Measurements from ENCODE around the gene IGSF3.
A peak's percentile ranks its signal among the peaks of the same experiment; 100 is the strongest.

Gene IGSF3

DNA sequence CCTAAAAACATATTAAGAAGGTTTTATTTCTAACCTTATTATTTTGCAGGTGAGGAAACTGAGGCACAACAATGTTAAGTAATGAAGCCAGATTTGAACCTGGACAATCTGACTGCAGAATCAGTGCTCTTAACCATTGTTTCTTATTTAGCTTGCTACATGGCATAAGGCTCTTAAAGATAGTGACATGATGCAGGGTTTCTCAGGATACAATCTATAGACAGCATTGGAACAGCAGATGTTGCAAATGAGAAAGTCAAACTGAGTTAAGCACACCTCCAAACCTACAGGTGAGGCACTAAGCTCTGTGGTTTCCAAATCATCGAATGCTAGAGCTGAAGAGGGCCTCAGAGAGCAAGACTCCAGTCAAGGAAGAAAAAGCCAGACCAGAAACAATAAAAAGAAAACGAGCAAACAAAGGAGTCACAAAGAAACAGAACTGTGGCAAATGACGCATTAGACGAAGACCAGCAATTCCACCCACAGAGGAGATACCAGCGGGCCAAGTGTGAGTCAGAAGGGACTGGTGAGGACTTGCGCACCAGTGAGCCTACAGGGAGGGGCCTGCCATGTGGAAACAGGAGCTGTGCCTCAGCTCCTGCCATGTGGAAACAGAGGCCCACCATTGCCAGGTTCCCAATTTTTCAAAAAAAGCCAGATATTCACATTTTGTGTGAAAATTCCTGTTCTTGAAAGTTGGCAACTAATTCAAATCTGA lies 111.1 kb downstream of the IGSF3 start:
- peak; percentile 94 for ATAC-seq
- TF ChIP-seq, protein P1, sequence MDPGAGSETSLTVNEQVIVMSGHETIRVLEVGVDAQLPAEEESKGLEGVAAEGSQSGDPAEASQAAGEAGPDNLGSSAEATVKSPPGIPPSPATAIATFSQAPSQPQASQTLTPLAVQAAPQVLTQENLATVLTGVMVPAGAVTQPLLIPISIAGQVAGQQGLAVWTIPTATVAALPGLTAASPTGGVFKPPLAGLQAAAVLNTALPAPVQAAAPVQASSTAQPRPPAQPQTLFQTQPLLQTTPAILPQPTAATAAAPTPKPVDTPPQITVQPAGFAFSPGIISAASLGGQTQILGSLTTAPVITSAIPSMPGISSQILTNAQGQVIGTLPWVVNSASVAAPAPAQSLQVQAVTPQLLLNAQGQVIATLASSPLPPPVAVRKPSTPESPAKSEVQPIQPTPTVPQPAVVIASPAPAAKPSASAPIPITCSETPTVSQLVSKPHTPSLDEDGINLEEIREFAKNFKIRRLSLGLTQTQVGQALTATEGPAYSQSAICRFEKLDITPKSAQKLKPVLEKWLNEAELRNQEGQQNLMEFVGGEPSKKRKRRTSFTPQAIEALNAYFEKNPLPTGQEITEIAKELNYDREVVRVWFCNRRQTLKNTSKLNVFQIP (CRISPR knock-in tag; IDR thresholded peaks at IDR 0.05; ENCODE audit: borderline replicate concordance, low read depth), result no peak
- TF ChIP-seq PPARA (CRISPR knock-in tag; IDR thresholded peaks at IDR 0.05; ENCODE audit: borderline replicate concordance), result no peak
- 0 out of 2 replicates have a peak, but pooled peaks have one; percentile 37 for TF ChIP-seq ZFP3 (CRISPR knock-in tag; IDR thresholded peaks at IDR 0.05)
- TF ChIP-seq OSR1 (CRISPR knock-in tag; IDR thresholded peaks at IDR 0.05), result no peak
- no peak for TF ChIP-seq ZNF70 (CRISPR knock-in tag; IDR thresholded peaks at IDR 0.05)
- no peak for TF ChIP-seq TCF4 (CRISPR knock-in tag; IDR thresholded peaks at IDR 0.05; ENCODE audit: borderline replicate concordance)
- no peak for TF ChIP-seq ARNTL (CRISPR knock-in tag; IDR thresholded peaks at IDR 0.05; ENCODE audit: borderline replicate concordance, low read depth)
- no peak for TF ChIP-seq ZC3H10 (CRISPR knock-in tag; IDR thresholded peaks at IDR 0.05)

DNA sequence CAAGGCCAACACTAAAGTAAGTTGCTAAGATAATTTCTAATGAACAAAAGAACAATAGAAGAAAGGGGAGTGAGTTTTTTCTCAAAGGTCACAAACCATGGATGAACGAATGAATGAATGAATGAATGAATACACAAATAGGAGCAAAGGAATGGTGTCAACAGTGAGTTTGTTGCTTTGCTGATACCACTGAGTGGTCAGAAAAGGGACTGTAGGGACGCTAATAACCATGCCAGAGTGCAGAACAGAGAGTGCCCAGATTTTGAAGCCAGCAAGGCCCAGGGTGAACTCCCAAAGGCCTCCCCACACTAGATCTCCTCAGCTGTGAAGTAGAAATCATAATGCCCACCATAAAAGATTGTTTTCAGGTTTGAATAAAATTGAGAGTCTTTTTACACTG lies 112.6 kb downstream of the IGSF3 start:
- TF ChIP-seq GLIS3 (CRISPR knock-in tag; IDR thresholded peaks at IDR 0.05), result no peak
- no peak for ATAC-seq

DNA sequence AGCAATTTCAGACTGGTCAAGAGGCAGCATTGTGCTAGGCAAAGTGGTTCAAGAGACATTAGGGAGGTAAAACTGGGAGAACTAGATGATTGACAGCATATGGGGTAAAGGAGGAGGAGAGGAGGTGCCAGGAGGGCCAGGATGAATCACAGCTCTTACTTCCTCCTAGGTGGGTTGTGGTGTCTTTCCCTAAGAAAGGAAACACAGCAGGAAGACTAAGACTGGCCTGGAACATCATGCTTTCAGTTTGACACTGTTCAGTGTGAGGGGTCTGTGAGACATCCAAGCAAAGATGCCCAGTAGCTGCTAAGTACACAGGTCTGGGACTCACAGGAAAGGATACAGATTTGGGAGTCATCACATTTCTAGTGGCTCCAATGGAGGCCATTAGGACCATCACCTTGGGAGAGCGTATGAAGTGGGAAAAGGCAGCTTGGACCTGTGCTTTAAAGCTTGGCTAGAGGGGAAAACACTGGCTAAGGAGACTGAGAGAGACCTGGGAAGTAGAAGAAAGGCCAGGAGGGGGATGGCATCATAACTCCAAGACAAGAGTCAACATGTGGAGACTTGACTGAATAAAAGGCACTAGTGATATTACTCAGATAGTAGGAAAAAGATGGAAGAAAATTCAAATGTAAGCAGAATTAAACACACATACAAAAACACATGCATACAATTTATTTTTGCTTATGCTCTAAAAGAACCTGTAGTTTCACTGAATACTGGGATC lies 114.0 kb downstream of the IGSF3 start:
- ATAC-seq, result no peak; the same call in 2 of the 3 replicates

More for the DNA sequence above, 114.0 kb downstream of the IGSF3 start:
- TF ChIP-seq RARB (CRISPR knock-in tag; IDR thresholded peaks at IDR 0.05), result no peak
- no peak for TF ChIP-seq BACH2 (CRISPR knock-in tag; IDR thresholded peaks at IDR 0.05; ENCODE audit: borderline replicate concordance)
- TF ChIP-seq TCF4 (CRISPR knock-in tag; IDR thresholded peaks at IDR 0.05; ENCODE audit: borderline replicate concordance), result no peak
- TF ChIP-seq, protein P2, sequence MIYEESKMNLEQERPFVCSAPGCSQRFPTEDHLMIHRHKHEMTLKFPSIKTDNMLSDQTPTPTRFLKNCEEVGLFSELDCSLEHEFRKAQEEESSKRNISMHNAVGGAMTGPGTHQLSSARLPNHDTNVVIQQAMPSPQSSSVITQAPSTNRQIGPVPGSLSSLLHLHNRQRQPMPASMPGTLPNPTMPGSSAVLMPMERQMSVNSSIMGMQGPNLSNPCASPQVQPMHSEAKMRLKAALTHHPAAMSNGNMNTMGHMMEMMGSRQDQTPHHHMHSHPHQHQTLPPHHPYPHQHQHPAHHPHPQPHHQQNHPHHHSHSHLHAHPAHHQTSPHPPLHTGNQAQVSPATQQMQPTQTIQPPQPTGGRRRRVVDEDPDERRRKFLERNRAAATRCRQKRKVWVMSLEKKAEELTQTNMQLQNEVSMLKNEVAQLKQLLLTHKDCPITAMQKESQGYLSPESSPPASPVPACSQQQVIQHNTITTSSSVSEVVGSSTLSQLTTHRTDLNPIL (CRISPR knock-in tag; IDR thresholded peaks at IDR 0.05; ENCODE audit: low read depth), result no peak
- no peak for TF ChIP-seq PPARA (CRISPR knock-in tag; IDR thresholded peaks at IDR 0.05; ENCODE audit: borderline replicate concordance)
- TF ChIP-seq, protein P3, sequence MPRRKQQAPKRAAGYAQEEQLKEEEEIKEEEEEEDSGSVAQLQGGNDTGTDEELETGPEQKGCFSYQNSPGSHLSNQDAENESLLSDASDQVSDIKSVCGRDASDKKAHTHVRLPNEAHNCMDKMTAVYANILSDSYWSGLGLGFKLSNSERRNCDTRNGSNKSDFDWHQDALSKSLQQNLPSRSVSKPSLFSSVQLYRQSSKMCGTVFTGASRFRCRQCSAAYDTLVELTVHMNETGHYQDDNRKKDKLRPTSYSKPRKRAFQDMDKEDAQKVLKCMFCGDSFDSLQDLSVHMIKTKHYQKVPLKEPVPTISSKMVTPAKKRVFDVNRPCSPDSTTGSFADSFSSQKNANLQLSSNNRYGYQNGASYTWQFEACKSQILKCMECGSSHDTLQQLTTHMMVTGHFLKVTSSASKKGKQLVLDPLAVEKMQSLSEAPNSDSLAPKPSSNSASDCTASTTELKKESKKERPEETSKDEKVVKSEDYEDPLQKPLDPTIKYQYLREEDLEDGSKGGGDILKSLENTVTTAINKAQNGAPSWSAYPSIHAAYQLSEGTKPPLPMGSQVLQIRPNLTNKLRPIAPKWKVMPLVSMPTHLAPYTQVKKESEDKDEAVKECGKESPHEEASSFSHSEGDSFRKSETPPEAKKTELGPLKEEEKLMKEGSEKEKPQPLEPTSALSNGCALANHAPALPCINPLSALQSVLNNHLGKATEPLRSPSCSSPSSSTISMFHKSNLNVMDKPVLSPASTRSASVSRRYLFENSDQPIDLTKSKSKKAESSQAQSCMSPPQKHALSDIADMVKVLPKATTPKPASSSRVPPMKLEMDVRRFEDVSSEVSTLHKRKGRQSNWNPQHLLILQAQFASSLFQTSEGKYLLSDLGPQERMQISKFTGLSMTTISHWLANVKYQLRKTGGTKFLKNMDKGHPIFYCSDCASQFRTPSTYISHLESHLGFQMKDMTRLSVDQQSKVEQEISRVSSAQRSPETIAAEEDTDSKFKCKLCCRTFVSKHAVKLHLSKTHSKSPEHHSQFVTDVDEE (CRISPR knock-in tag; IDR thresholded peaks at IDR 0.05), result no peak
- TF ChIP-seq ARNTL (CRISPR knock-in tag; IDR thresholded peaks at IDR 0.05; ENCODE audit: borderline replicate concordance, low read depth), result no peak
- TF ChIP-seq OSR1 (CRISPR knock-in tag; IDR thresholded peaks at IDR 0.05), result no peak
- TF ChIP-seq ZFP30 (CRISPR knock-in tag; IDR thresholded peaks at IDR 0.05), result no peak
- TF ChIP-seq GLIS3 (CRISPR knock-in tag; IDR thresholded peaks at IDR 0.05), result no peak
- TF ChIP-seq TOX (CRISPR knock-in tag; IDR thresholded peaks at IDR 0.05; ENCODE audit: borderline replicate concordance), result no peak
- TF ChIP-seq ZC3H10 (CRISPR knock-in tag; IDR thresholded peaks at IDR 0.05), result no peak
- TF ChIP-seq ZNF565 (CRISPR knock-in tag; conservative IDR thresholded peaks at IDR 0.05; ENCODE audit: low read depth), result no peak
- TF ChIP-seq, protein P1 (CRISPR knock-in tag; IDR thresholded peaks at IDR 0.05; ENCODE audit: borderline replicate concordance, low read depth), result no peak
- no peak for TF ChIP-seq ISL1 (CRISPR knock-in tag; IDR thresholded peaks at IDR 0.05)
- TF ChIP-seq, protein P4, sequence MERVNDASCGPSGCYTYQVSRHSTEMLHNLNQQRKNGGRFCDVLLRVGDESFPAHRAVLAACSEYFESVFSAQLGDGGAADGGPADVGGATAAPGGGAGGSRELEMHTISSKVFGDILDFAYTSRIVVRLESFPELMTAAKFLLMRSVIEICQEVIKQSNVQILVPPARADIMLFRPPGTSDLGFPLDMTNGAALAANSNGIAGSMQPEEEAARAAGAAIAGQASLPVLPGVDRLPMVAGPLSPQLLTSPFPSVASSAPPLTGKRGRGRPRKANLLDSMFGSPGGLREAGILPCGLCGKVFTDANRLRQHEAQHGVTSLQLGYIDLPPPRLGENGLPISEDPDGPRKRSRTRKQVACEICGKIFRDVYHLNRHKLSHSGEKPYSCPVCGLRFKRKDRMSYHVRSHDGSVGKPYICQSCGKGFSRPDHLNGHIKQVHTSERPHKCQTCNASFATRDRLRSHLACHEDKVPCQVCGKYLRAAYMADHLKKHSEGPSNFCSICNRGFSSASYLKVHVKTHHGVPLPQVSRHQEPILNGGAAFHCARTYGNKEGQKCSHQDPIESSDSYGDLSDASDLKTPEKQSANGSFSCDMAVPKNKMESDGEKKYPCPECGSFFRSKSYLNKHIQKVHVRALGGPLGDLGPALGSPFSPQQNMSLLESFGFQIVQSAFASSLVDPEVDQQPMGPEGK (CRISPR knock-in tag; IDR thresholded peaks at IDR 0.05; ENCODE audit: borderline replicate concordance), result no peak
- TF ChIP-seq, protein P5, sequence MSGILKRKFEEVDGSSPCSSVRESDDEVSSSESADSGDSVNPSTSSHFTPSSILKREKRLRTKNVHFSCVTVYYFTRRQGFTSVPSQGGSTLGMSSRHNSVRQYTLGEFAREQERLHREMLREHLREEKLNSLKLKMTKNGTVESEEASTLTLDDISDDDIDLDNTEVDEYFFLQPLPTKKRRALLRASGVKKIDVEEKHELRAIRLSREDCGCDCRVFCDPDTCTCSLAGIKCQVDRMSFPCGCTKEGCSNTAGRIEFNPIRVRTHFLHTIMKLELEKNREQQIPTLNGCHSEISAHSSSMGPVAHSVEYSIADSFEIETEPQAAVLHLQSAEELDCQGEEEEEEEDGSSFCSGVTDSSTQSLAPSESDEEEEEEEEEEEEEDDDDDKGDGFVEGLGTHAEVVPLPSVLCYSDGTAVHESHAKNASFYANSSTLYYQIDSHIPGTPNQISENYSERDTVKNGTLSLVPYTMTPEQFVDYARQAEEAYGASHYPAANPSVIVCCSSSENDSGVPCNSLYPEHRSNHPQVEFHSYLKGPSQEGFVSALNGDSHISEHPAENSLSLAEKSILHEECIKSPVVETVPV (CRISPR knock-in tag; IDR thresholded peaks at IDR 0.05), result no peak
- no peak for TF ChIP-seq ZNF70 (CRISPR knock-in tag; IDR thresholded peaks at IDR 0.05)

All from SK-N-SH treated with all-trans-retinoic acid at 6 μM for 48 hours (cell line).